Measurements from ENCODE around the gene TTC28.

Gene TTC28

GRCh38 chr22:28604966-28605761, 74.5 kb downstream of the TTC28 start:
- no peaks in the 10 kb centered on the region for H4K20me1 ChIP-seq (ENCODE audit: insufficient read depth, low read length, poor library complexity, severe bottlenecking)
- no peak overlapping the region for H2AFZ ChIP-seq (ENCODE audit: low read length)
- H3F3A ChIP-seq (ENCODE audit: low read depth) = no peaks in the 10 kb centered on the region
- no peak overlapping the region for H3K4me2 ChIP-seq (ENCODE audit: low read depth, low read length, poor library complexity, severe bottlenecking)
- no peak overlapping the region for H3K4me3 ChIP-seq (ENCODE audit: low read length, poor library complexity, severe bottlenecking)
- H3K9me3 ChIP-seq (ENCODE audit: insufficient read depth, low read depth, low read length) = no peaks in the 10 kb centered on the region
- H3K27me3 ChIP-seq (ENCODE audit: insufficient read depth, low read length, poor library complexity, severe bottlenecking) = no peaks in the 10 kb centered on the region
- H3K36me3 ChIP-seq (ENCODE audit: insufficient read depth, low read length) = no peaks in the 10 kb centered on the region
- H3K79me2 ChIP-seq (ENCODE audit: insufficient read depth, low read length) = no peaks in the 10 kb centered on the region
- TF ChIP-seq CTCF (conservative IDR thresholded peaks at IDR 0.05; ENCODE audit: low read length) = no peak
- no peaks in the 10 kb centered on the region for H3K9me2 ChIP-seq (replicated peaks; ENCODE audit: low read depth, low read length)
- H3K9ac ChIP-seq (ENCODE audit: low read depth, low read length, poor library complexity, severe bottlenecking) = no peak overlapping the region
- H3K4me1 ChIP-seq (ENCODE audit: insufficient read depth, low read length, poor library complexity, severe bottlenecking) = peaks cover 11% of the 10 kb centered on the region

- H3K4me2 ChIP-seq (ENCODE audit: low read depth, low read length, poor library complexity, severe bottlenecking) = no peak overlapping the region
- peaks cover 5% of the 10 kb centered on the region for H3K4me1 ChIP-seq (ENCODE audit: insufficient read depth, low read length, poor library complexity, severe bottlenecking)
- no peaks in the 10 kb centered on the region for H4K20me1 ChIP-seq (ENCODE audit: insufficient read depth, low read length, poor library complexity, severe bottlenecking)
- H3F3A ChIP-seq (ENCODE audit: low read depth) = no peaks in the 10 kb centered on the region
- no peak overlapping the region for H2AFZ ChIP-seq (ENCODE audit: low read length)
- no peaks in the 10 kb centered on the region for H3K9me3 ChIP-seq (ENCODE audit: insufficient read depth, low read depth, low read length)
- no peaks in the 10 kb centered on the region for H3K79me2 ChIP-seq (ENCODE audit: insufficient read depth, low read length)
- H3K36me3 ChIP-seq (ENCODE audit: insufficient read depth, low read length) = no peaks in the 10 kb centered on the region
- no peak overlapping the region for H3K4me3 ChIP-seq (ENCODE audit: low read length, poor library complexity, severe bottlenecking)
- no peaks in the 10 kb centered on the region for H3K9me2 ChIP-seq (replicated peaks; ENCODE audit: low read depth, low read length)
- no peaks in the 10 kb centered on the region for H3K27me3 ChIP-seq (ENCODE audit: insufficient read depth, low read length, poor library complexity, severe bottlenecking)
- H3K9ac ChIP-seq (ENCODE audit: low read depth, low read length, poor library complexity, severe bottlenecking) = no peak overlapping the region
- TF ChIP-seq CTCF (conservative IDR thresholded peaks at IDR 0.05; ENCODE audit: low read length) (no peak), EZH2phosphoT487 (IDR thresholded peaks at IDR 0.05; ENCODE audit: borderline replicate concordance) (no peak)
Measured at GRCh38 chr22:28601915-28602314, 77.7 kb downstream of the TTC28 start.

- Histone ChIP-seq H3K4me1 (ENCODE audit: insufficient read depth, low read length, poor library complexity, severe bottlenecking) (peaks cover 13% of the 10 kb centered on the region), H3K36me3 (ENCODE audit: insufficient read depth, low read length) (no peaks in the 10 kb centered on the region), H2AFZ (ENCODE audit: low read length) (no peak overlapping the region), H3K9ac (ENCODE audit: low read depth, low read length, poor library complexity, severe bottlenecking) (no peak overlapping the region), H3K9me3 (ENCODE audit: insufficient read depth, low read depth, low read length) (no peaks in the 10 kb centered on the region), H4K20me1 (ENCODE audit: insufficient read depth, low read length, poor library complexity, severe bottlenecking) (no peaks in the 10 kb centered on the region), H3F3A (ENCODE audit: low read depth) (no peaks in the 10 kb centered on the region), H3K4me2 (ENCODE audit: low read depth, low read length, poor library complexity, severe bottlenecking) (no peak overlapping the region), H3K4me3 (ENCODE audit: low read length, poor library complexity, severe bottlenecking) (no peak overlapping the region), H3K9me2 (replicated peaks; ENCODE audit: low read depth, low read length) (no peaks in the 10 kb centered on the region), H3K27me3 (ENCODE audit: insufficient read depth, low read length, poor library complexity, severe bottlenecking) (no peaks in the 10 kb centered on the region), H3K79me2 (ENCODE audit: insufficient read depth, low read length) (no peaks in the 10 kb centered on the region)
- TF ChIP-seq CTCF (conservative IDR thresholded peaks at IDR 0.05; ENCODE audit: low read length) (peak; percentile 70), EZH2phosphoT487 (IDR thresholded peaks at IDR 0.05; ENCODE audit: borderline replicate concordance) (no peak)
Measured at GRCh38 chr22:28600546-28601143, 79.0 kb downstream of the TTC28 start.

Measured in Loucy (cell line).